ENCODE data around the gene WWOX. TPM values are rescaled to one million over a fixed set of nuclear protein-coding genes. Genes with fewer than 3 reads are reported as not detected.
A peak's percentile ranks its signal among the peaks of the same experiment; 100 is the strongest.

The WWOX gene
- total RNA-seq, 2 experiments from 2014 or later, result 19.9 to 29.4 TPM

DNA sequence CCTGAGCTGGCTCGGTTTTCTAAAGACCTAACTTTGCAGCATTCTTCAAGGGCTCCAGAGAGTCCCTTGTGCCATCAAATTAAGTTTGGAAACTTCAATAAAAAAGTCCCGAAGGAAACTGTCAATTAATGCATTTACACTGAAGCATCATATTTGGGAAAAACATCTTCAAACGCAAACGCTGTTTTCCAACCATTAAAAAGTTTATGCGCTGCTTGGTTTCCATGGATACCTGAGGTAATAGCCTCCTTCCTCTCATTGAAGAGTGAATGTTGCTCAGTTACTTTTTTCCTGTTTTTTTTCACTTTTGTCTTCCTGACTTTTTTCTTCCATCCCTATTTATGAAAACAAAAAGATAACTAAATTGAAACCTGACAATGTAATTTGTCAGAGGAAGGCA is 1102.0 kb downstream of the WWOX start:
- Mint-ChIP-seq H3K4me3 (no peak overlapping the region), H3K36me3 (ENCODE audit: low read depth) (no peaks in the 10 kb centered on the region), H3K27me3 (no peaks in the 10 kb centered on the region), H3K9me3 (ENCODE audit: low read depth) (no peaks in the 10 kb centered on the region), H3K4me1 (no peaks in the 10 kb centered on the region), H3K27ac (no peak overlapping the region)
- ATAC-seq (no peak), DNase-seq (no peak)
- ChIA-PET POLR2A (no interaction called here), CTCF (no interaction called here)
- intact Hi-C loops (cut with DNase I, micrococcal nuclease), result no loop called here

DNA sequence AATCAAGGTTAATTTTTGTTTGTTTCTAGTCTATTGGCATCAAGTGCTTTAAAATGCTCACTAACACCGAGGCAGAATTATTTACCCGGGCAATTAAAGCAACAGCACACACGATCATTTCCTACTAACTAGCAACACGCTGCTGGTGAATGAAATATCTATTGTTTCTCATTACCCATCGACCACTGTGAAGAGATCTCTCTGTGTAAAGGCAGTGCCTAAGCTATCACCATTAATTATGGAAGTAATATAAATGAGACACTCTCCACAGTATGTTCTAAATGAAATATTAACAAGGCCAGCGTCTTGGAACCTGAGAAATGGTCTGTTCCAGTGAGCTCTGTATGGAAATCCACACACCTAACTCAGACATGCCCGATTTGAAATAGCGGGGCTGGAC is 1103.5 kb downstream of the WWOX start:
- intact Hi-C loops (cut with DNase I, micrococcal nuclease), result no loop called here
- ATAC-seq, result no peak
- POLR2A ChIA-PET, result no interaction called here
- Mint-ChIP-seq H3K9me3 (ENCODE audit: low read depth) (no peaks in the 10 kb centered on the region), H3K27me3 (no peaks in the 10 kb centered on the region), H3K36me3 (ENCODE audit: low read depth) (no peaks in the 10 kb centered on the region), H3K4me3 (no peak overlapping the region), H3K27ac (no peak overlapping the region), H3K4me1 (no peaks in the 10 kb centered on the region)
- CTCF ChIA-PET, result no interaction called here
- no peak for DNase-seq

DNA sequence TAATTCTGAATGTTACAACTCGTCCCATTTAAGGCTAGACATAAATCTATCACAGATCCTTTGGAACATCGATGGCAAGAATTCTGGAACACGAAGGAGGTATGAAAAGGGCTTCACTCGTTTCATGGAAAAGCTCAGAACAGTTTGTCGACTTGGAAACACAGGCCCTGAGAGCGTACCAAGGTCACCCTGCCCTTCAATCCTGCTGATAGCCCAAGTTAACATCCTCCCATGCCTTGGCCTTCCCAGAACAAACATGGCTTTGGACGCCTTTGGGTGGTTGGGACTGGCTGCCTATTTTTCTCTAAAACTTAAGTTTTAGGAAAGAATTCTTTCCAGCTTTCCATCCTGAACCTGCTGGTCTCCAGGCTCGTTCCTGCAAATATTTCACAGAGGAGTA is 1105.0 kb downstream of the WWOX start:
- POLR2A ChIA-PET, result no interaction called here
- no peaks in the 10 kb centered on the region for H3K9me3 Mint-ChIP-seq (ENCODE audit: low read depth)
- H3K27me3 Mint-ChIP-seq, result no peaks in the 10 kb centered on the region
- CTCF ChIA-PET, result no interaction called here
- no peak overlapping the region for H3K27ac Mint-ChIP-seq
- H3K4me1 Mint-ChIP-seq, result no peaks in the 10 kb centered on the region
- H3K4me3 Mint-ChIP-seq, result no peak overlapping the region
- H3K36me3 Mint-ChIP-seq (ENCODE audit: low read depth), result no peaks in the 10 kb centered on the region
- intact Hi-C loops (cut with DNase I, micrococcal nuclease), result no loop called here
- no peak for ATAC-seq
- DNase-seq, result no peak

DNA sequence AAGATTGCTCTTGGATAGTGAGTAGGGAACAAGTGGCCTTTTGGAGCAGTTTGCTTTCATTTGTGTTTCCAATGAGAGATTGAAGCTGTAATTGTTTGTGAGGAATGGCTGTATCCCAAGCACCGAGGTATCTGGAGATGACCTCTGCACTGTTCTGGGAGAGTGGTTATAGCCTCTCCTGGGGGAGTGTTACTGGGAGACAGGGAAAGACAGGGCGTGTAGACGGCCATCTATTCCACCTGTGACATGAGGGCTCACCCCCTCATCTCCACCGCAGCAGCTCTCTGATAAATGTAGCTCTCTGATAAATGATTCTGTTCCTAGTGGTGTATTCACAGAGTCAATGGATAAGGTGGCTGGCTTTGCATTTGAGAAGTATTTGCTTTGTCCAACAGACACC is 1107.4 kb downstream of the WWOX start:
- no peak overlapping the region for H3K4me3 Mint-ChIP-seq
- intact Hi-C loops (cut with DNase I, micrococcal nuclease), result no loop called here
- CTCF ChIA-PET, result no interaction called here

DNA sequence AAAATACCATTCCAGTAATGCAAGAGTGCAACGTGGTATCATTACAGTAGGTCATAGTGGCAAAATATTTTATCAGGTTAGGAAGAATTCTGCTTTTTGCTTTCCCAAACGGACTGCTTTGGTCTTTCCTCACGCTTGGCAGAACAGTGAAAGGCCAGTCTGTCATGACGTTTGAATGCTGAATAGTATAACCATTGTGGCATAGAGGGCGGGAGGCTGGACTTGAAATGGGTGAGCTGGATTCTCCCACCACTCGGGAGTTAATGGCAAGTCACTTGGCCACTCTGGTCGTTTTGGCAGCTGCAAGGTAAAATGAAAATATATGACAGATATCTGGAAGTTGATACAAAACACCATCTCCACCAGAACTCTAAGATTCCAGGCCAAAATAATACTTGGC is 1109.9 kb downstream of the WWOX start:
- POLR2A ChIA-PET, result no interaction called here
- DNase-seq, result no peak
- Mint-ChIP-seq H3K27ac (no peak overlapping the region), H3K4me3 (no peak overlapping the region), H3K36me3 (ENCODE audit: low read depth) (peaks cover 3% of the 10 kb centered on the region), H3K27me3 (no peaks in the 10 kb centered on the region), H3K9me3 (ENCODE audit: low read depth) (peaks cover 5% of the 10 kb centered on the region), H3K4me1 (peaks cover 9% of the 10 kb centered on the region)
- ATAC-seq, result no peak
- CTCF ChIA-PET, result interaction anchor here (0.6 to 1.4 kb wide), 4 partner anchors 18 to 232 kb away, joined by 3 to 4 read pairs (median 3); no protein-coding TSS in a partner anchor
- intact Hi-C loops (cut with DNase I, micrococcal nuclease), result no loop called here

More for the DNA sequence above, 1107.4 kb downstream of the WWOX start:
- no peaks in the 10 kb centered on the region for H3K36me3 Mint-ChIP-seq (ENCODE audit: low read depth)
- H3K9me3 Mint-ChIP-seq (ENCODE audit: low read depth), result no peaks in the 10 kb centered on the region
- ATAC-seq (no peak), DNase-seq (no peak)
- no peaks in the 10 kb centered on the region for H3K27me3 Mint-ChIP-seq
- no peak overlapping the region for H3K27ac Mint-ChIP-seq
- peaks cover 9% of the 10 kb centered on the region for H3K4me1 Mint-ChIP-seq
- POLR2A ChIA-PET, result no interaction called here

DNA sequence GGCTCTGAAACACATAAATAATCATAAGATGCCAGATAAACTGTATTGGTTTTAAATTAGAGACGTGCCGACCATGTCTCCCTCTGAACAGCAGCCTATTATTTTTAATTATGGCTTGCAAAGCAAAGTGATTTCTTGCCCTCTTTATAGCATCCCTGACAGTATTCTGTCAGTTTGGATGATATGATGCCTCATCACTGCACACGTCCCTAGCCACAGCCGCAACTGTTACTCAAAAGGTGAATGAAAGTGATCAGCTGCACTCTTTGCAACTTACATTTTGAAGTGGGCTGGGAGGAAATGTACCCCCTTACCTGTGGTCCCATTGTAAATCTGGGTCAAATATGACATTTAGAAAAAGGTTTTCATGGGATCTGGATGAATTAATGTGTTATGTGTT is 1111.2 kb downstream of the WWOX start:
- DNase-seq (peak; percentile 44), ATAC-seq (peak; percentile 78)
- POLR2A ChIA-PET, result no interaction called here
- H3K9me3 Mint-ChIP-seq (ENCODE audit: low read depth), result peaks cover 9% of the 10 kb centered on the region
- CTCF ChIA-PET, result interaction anchor here (1.4 kb wide), 1 partner anchor 17 kb away, joined by 3 read pairs; no protein-coding TSS in a partner anchor
- intact Hi-C loops (cut with DNase I, micrococcal nuclease), result no loop called here
- peaks cover 3% of the 10 kb centered on the region for H3K36me3 Mint-ChIP-seq (ENCODE audit: low read depth)
- no peak overlapping the region for H3K4me3 Mint-ChIP-seq
- H3K4me1 Mint-ChIP-seq, result peaks cover 9% of the 10 kb centered on the region
- H3K27me3 Mint-ChIP-seq, result no peaks in the 10 kb centered on the region
- H3K27ac Mint-ChIP-seq, result no peak overlapping the region

DNA sequence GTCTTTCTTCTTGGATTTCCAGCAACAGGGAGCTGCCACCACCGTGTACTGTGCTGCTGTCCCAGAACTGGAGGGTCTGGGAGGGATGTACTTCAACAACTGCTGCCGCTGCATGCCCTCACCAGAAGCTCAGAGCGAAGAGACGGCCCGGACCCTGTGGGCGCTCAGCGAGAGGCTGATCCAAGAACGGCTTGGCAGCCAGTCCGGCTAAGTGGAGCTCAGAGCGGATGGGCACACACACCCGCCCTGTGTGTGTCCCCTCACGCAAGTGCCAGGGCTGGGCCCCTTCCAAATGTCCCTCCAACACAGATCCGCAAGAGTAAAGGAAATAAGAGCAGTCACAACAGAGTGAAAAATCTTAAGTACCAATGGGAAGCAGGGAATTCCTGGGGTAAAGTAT is 1112.1 kb downstream of the WWOX start:
- Mint-ChIP-seq H3K4me3 (no peak overlapping the region), H3K27me3 (peaks cover 2% of the 10 kb centered on the region), H3K27ac (no peak overlapping the region), H3K9me3 (ENCODE audit: low read depth) (peaks cover 13% of the 10 kb centered on the region), H3K36me3 (ENCODE audit: low read depth) (peaks cover 7% of the 10 kb centered on the region), H3K4me1 (peaks cover 9% of the 10 kb centered on the region)
- CTCF ChIA-PET, result interaction anchor here (0.6 kb wide), 1 partner anchor 179 kb away, joined by 3 read pairs; no protein-coding TSS in a partner anchor
- ATAC-seq (no peak), DNase-seq (no peak)
- intact Hi-C loops (cut with DNase I, micrococcal nuclease), result no loop called here
- POLR2A ChIA-PET, result no interaction called here

DNA sequence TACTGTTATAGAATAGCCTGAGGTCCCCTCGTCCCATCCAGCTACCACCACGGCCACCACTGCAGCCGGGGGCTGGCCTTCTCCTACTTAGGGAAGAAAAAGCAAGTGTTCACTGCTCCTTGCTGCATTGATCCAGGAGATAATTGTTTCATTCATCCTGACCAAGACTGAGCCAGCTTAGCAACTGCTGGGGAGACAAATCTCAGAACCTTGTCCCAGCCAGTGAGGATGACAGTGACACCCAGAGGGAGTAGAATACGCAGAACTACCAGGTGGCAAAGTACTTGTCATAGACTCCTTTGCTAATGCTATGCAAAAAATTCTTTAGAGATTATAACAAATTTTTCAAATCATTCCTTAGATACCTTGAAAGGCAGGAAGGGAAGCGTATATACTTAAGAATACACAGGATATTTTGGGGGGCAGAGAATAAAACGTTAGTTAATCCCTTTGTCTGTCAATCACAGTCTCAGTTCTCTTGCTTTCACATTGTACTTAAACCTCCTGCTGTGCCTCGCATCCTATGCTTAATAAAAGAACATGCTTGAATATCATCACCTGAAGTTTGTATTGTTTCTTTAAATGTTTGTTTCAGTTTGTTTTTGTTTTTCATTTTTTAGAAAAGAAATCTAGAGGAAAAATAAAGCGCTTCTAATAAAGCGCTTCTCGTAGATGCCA is 1112.8 kb downstream of the WWOX start:
- peaks cover 12% of the 10 kb centered on the region for H3K4me1 Mint-ChIP-seq
- no peak overlapping the region for H3K27ac Mint-ChIP-seq
- ChIA-PET CTCF (interaction anchor here (0.6 kb wide), 1 partner anchor 178 kb away, joined by 3 read pairs; no protein-coding TSS in a partner anchor), POLR2A (no interaction called here)
- ATAC-seq (no peak), DNase-seq (no peak)
- intact Hi-C loops (cut with DNase I, micrococcal nuclease), result no loop called here
- H3K9me3 Mint-ChIP-seq (ENCODE audit: low read depth), result peaks cover 13% of the 10 kb centered on the region
- no peak overlapping the region for H3K4me3 Mint-ChIP-seq
- peaks cover 7% of the 10 kb centered on the region for H3K36me3 Mint-ChIP-seq (ENCODE audit: low read depth)
- peaks cover 2% of the 10 kb centered on the region for H3K27me3 Mint-ChIP-seq

DNA sequence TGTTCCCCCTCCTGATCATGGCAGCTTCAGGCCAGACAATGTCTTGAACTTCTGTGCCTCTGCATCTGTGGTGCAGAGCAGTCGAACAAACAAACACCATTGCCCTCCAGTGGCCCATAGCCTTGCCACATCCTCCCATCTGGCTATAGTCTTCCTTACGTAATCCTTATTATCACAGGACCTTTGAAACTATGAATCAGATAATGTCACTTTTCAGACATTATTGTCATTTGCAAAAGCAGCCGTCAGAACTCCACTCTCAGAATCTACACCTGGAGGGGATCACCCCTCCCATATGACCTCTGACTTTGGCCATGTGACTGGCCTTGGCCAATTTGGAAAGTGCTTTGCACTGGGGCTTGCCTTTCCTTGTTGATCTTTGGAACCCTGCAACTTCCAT is 1113.8 kb downstream of the WWOX start:
- POLR2A ChIA-PET, result no interaction called here
- intact Hi-C loops (cut with DNase I, micrococcal nuclease), result no loop called here
- DNase-seq (no peak), ATAC-seq (no peak)
- Mint-ChIP-seq H3K9me3 (ENCODE audit: low read depth) (peaks cover 13% of the 10 kb centered on the region), H3K36me3 (ENCODE audit: low read depth) (peaks cover 7% of the 10 kb centered on the region), H3K27me3 (peaks cover 2% of the 10 kb centered on the region), H3K4me3 (no peak overlapping the region), H3K27ac (no peak overlapping the region), H3K4me1 (peaks cover 20% of the 10 kb centered on the region)
- CTCF ChIA-PET, result interaction anchor here (1.1 kb wide), 1 partner anchor 170 kb away, joined by 3 read pairs; no protein-coding TSS in a partner anchor

DNA sequence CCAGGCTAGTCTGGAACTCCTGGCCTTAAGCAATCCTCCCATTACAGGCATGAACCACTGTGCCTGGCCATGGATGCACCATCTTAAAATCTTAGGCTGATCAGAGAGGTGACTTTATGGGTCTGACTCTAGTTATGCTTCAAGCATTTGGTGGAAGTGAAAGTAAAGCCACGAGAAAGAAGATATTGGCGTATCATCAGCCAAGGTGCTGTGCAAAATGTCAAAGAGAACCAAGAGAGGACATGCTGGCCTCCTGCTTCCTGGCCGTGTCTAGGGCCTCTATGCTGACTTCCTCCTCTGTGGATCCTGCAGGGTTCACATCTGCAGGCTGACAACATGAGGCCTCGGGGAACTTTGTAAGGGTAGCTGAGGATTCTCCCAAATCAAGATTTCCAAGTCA is 1115.8 kb downstream of the WWOX start:
- peaks cover 13% of the 10 kb centered on the region for H3K9me3 Mint-ChIP-seq (ENCODE audit: low read depth)
- ChIA-PET CTCF (no interaction called here), POLR2A (interaction anchor here (0.6 kb wide), 1 partner anchor 196 kb away, joined by 3 read pairs; no protein-coding TSS in a partner anchor)
- H3K4me1 Mint-ChIP-seq, result peaks cover 21% of the 10 kb centered on the region
- peaks cover 2% of the 10 kb centered on the region for H3K27me3 Mint-ChIP-seq
- DNase-seq (no peak), ATAC-seq (no peak)
- H3K4me3 Mint-ChIP-seq, result no peak overlapping the region
- intact Hi-C loops (cut with DNase I, micrococcal nuclease), result loop anchor here (5.0 kb wide), 2 partner anchors 52 to 102 kb away; no protein-coding TSS in a partner anchor
- no peak overlapping the region for H3K27ac Mint-ChIP-seq
- H3K36me3 Mint-ChIP-seq (ENCODE audit: low read depth), result peaks cover 7% of the 10 kb centered on the region

DNA sequence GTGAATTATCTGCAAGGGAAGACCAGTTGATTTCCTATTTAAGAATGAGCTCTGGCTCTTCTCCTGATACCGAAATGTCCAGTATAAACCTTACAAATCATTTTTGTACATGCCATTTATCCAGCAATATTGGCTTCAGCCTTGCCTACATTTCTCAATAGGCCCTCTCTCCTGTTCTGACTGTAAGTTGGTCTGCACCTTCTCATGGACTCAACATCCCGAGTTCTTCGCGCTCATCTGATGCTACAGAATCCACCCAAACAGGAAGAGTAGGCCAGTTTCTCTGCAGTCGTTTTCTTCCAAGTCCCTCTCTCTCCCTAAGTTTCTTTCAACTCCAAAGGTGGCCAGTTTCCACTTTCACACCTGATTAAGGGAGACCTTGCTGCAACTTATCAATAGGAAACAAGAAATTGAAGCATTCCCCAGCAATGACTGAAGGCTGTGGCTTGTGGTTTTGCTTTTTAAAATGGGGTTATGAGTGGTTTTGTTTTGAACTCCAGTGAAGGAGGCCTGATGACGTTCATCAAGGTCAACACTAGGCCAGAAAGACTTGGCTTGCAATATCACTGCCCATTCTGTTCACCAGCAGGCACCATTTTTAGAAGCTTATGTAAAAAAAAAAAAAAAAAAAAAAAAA is 1118.0 kb downstream of the WWOX start:
- DNase-seq, result peak; percentile 46
- CTCF ChIA-PET, result interaction anchor here (0.6 kb wide), 1 partner anchor 48 kb away, joined by 3 read pairs; no protein-coding TSS in a partner anchor

DNA sequence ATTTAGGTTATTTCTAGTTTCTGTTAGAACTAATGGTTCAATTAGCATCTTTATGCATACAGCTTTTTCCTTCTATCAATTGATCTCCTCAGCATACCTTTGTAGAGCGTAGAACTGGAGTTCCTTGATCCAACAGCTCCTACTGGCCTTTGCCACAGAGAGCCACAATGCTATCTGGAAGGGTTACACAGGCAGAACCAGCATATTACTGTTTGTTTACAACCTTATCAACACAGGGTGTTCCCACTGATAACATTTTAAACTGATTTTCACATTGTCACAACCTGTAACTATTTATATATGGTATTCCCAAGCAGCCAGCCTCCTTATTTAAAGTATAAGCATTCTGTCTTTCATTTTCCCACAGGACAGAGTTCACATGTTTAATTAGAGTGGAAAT is 1118.9 kb downstream of the WWOX start:
- ATAC-seq, result no peak
- intact Hi-C loops (cut with DNase I, micrococcal nuclease), result loop anchor here (5.0 kb wide), 2 partner anchors 49 to 99 kb away; no protein-coding TSS in a partner anchor
- no peak for DNase-seq
- peaks cover 13% of the 10 kb centered on the region for H3K9me3 Mint-ChIP-seq (ENCODE audit: low read depth)
- no peak overlapping the region for H3K4me3 Mint-ChIP-seq
- CTCF ChIA-PET, result interaction anchor here (0.5 to 1.3 kb wide), 2 partner anchors 12 to 1246 kb away, joined by 3 to 4 read pairs; no protein-coding TSS in a partner anchor
- POLR2A ChIA-PET, result no interaction called here
- H3K27ac Mint-ChIP-seq, result no peak overlapping the region
- H3K36me3 Mint-ChIP-seq (ENCODE audit: low read depth), result peaks cover 7% of the 10 kb centered on the region
- peaks cover 5% of the 10 kb centered on the region for H3K27me3 Mint-ChIP-seq
- H3K4me1 Mint-ChIP-seq, result peaks cover 13% of the 10 kb centered on the region

More for the DNA sequence above, 1118.0 kb downstream of the WWOX start:
- Mint-ChIP-seq H3K27ac (peak overlapping the region; percentile 34), H3K9me3 (ENCODE audit: low read depth) (peaks cover 13% of the 10 kb centered on the region), H3K36me3 (ENCODE audit: low read depth) (peaks cover 7% of the 10 kb centered on the region), H3K4me3 (no peak overlapping the region), H3K4me1 (peaks cover 13% of the 10 kb centered on the region), H3K27me3 (peaks cover 5% of the 10 kb centered on the region)
- peak; percentile 82 for ATAC-seq
- POLR2A ChIA-PET, result no interaction called here
- intact Hi-C loops (cut with DNase I, micrococcal nuclease), result loop anchor here (2.0 to 5.0 kb wide), 3 partner anchors 50 to 100 kb away; no protein-coding TSS in a partner anchor
